ENCODE measurements around the gene FUT4. TPM values are rescaled to one million over a fixed set of nuclear protein-coding genes. Genes with fewer than 3 reads are reported as not detected.

FUT4 gene
- total RNA-seq, 1 experiment from 2014 or later: 0.23 TPM

DNA sequence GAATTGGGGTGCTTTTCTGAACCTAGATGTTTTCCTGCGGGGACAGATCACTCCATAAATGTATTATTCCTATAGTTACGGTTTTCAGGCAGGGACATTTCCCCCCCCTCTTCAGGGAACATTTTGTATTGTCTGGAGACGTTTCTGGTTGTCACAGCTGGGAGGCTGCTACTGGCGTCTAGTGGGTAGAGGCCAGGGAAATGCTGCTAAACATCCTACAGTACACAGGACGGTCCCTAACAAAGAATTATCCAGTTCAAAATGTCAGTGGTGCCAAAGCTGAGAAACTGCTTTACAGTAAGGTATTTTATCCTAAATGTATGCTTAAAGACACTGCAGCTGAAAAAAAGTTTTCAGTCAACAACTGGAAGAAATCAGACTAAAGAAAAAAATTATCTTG is 42.8 kb downstream of the FUT4 start:
- no peak for DNase-seq (ENCODE audit: unreplicated experiment)
- no peaks in the 10 kb centered on the region for H3K36me3 Mint-ChIP-seq (ENCODE audit: insufficient read depth, unreplicated experiment)
- no TSS peak for BruUV-seq (replicated peaks)
- peaks cover 20% of the 10 kb centered on the region for H3K4me1 Mint-ChIP-seq (ENCODE audit: insufficient read depth, unreplicated experiment)
- H3K27ac Mint-ChIP-seq (ENCODE audit: low read depth, unreplicated experiment): no peak overlapping the region
- TF ChIP-seq, protein P1, sequence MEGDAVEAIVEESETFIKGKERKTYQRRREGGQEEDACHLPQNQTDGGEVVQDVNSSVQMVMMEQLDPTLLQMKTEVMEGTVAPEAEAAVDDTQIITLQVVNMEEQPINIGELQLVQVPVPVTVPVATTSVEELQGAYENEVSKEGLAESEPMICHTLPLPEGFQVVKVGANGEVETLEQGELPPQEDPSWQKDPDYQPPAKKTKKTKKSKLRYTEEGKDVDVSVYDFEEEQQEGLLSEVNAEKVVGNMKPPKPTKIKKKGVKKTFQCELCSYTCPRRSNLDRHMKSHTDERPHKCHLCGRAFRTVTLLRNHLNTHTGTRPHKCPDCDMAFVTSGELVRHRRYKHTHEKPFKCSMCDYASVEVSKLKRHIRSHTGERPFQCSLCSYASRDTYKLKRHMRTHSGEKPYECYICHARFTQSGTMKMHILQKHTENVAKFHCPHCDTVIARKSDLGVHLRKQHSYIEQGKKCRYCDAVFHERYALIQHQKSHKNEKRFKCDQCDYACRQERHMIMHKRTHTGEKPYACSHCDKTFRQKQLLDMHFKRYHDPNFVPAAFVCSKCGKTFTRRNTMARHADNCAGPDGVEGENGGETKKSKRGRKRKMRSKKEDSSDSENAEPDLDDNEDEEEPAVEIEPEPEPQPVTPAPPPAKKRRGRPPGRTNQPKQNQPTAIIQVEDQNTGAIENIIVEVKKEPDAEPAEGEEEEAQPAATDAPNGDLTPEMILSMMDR (IDR thresholded peaks at IDR 0.05; ENCODE audit: unreplicated experiment): no peak
- ChIA-PET POLR2A (no interaction called here), CTCF (interaction anchor here (1.9 kb wide), 1 partner anchor 23 kb away, joined by 5 read pairs; no protein-coding TSS in a partner anchor)
- no peak overlapping the region for H3K4me3 Mint-ChIP-seq (ENCODE audit: unreplicated experiment)
- intact Hi-C loops (cut with micrococcal nuclease): no loop called here
- no peaks in the 10 kb centered on the region for H3K9me3 Mint-ChIP-seq (ENCODE audit: unreplicated experiment)
- H3K27me3 Mint-ChIP-seq (ENCODE audit: insufficient read depth, unreplicated experiment): peaks cover 43% of the 10 kb centered on the region

DNA sequence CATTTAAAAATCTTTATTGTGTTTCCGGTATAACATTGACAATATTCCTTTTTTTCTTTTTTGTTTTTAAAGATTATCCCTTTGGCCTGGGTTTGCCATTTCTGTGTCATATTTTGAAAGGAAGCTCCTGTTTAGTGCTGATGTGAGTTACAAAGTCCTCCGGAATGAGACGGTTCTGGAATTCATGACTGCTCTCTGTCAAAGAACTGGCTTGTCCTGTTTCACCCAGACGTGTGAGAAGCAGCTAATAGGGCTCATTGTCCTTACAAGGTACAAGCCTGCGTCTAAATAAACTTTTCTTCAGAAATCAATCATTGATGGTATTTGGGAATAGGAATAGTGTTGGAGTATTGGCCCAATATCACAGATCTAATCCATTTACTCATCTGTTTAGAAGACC is 43.3 kb downstream of the FUT4 start:
- ChIA-PET CTCF (interaction anchor here (1.1 to 1.9 kb wide), 3 partner anchors 22 to 67 kb away, joined by 3 to 5 read pairs (median 5); no protein-coding TSS in a partner anchor), POLR2A (no interaction called here)
- no peaks in the 10 kb centered on the region for H3K9me3 Mint-ChIP-seq (ENCODE audit: unreplicated experiment)
- no peaks in the 10 kb centered on the region for H3K36me3 Mint-ChIP-seq (ENCODE audit: insufficient read depth, unreplicated experiment)
- intact Hi-C loops (cut with micrococcal nuclease): no loop called here
- TF ChIP-seq, protein P1 (IDR thresholded peaks at IDR 0.05; ENCODE audit: unreplicated experiment): no peak
- peaks cover 16% of the 10 kb centered on the region for H3K4me1 Mint-ChIP-seq (ENCODE audit: insufficient read depth, unreplicated experiment)
- DNase-seq (ENCODE audit: unreplicated experiment): no peak
- peaks cover 43% of the 10 kb centered on the region for H3K27me3 Mint-ChIP-seq (ENCODE audit: insufficient read depth, unreplicated experiment)
- no peak overlapping the region for H3K4me3 Mint-ChIP-seq (ENCODE audit: unreplicated experiment)
- no peak overlapping the region for H3K27ac Mint-ChIP-seq (ENCODE audit: low read depth, unreplicated experiment)
- no TSS peak for BruUV-seq (replicated peaks)

DNA sequence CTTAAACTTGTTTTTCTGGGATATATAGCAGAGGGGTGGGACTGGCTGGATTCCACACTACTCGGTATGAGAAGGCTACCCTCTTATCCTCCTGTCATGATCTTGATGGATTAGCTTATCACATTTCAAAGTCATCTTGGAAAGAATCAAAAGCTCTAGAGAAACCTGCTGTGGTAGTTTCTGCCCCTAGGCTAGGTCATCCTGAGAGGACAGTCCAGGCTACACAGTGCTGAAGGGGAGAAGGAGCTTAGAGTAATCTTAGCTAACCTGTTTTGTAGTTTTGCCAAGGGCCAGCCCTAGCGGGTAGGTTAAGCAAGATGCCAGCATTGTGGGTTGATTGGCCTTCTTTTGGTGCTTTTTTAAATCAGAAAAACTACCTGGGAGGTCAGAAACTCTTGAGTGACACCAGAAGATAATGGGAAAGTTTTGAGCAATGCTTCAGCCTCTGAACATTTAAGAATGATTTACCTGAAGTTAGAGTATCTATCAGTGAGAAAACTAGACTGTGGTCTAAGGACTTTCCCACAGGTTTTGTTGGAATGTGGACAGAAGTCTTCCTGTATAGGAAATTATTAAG is 44.7 kb downstream of the FUT4 start:
- intact Hi-C loops (cut with micrococcal nuclease): no loop called here
- TF ChIP-seq, protein P1 (IDR thresholded peaks at IDR 0.05; ENCODE audit: unreplicated experiment): no peak
- DNase-seq (ENCODE audit: unreplicated experiment): peak; percentile 6
- no peaks in the 10 kb centered on the region for H3K9me3 Mint-ChIP-seq (ENCODE audit: unreplicated experiment)
- no peak overlapping the region for H3K27ac Mint-ChIP-seq (ENCODE audit: low read depth, unreplicated experiment)
- no peaks in the 10 kb centered on the region for H3K36me3 Mint-ChIP-seq (ENCODE audit: insufficient read depth, unreplicated experiment)
- no peak overlapping the region for H3K4me3 Mint-ChIP-seq (ENCODE audit: unreplicated experiment)
- BruUV-seq (replicated peaks): no TSS peak
- peaks cover 43% of the 10 kb centered on the region for H3K27me3 Mint-ChIP-seq (ENCODE audit: insufficient read depth, unreplicated experiment)
- H3K4me1 Mint-ChIP-seq (ENCODE audit: insufficient read depth, unreplicated experiment): peaks cover 8% of the 10 kb centered on the region
- POLR2A ChIA-PET: no interaction called here
- CTCF ChIA-PET: interaction anchor here (0.6 to 1.9 kb wide), 4 partner anchors 23 to 336 kb away, joined by 3 to 5 read pairs (median 4); no protein-coding TSS in a partner anchor

DNA sequence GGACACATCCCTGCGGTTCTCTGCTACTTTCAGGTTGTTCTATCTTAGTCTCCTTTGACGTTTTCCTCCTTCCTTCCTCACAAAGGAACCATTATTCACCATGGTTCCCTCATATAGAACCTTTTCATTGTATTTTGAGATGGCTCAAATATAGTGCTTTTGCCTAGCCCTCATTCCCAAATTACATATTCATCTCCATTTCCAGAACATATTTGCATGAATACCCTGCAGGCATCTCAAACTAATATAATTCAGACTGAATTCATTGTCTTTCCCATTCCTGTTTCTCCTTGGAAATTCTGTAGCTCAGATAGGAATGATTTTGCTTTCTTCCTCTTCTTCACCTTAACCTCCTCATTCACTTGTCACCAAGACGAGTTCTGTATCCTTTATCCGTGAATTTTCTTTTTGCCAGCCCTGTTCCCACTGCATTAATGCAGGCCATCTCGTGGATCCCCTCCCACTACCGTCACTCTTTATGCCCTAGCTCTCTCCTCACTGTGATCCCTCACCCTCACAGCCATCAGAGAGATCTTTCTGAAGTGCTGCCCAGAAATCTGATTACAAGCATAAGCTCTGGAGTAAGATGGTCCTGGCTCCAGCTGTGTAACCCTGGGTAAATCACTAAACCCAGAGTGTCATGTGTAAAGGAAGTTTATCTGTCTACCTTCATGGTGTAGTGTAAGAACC is 46.8 kb downstream of the FUT4 start:
- Mint-ChIP-seq H3K27ac (ENCODE audit: low read depth, unreplicated experiment) (no peak overlapping the region), H3K4me1 (ENCODE audit: insufficient read depth, unreplicated experiment) (no peaks in the 10 kb centered on the region)
- intact Hi-C loops (cut with micrococcal nuclease): no loop called here

More for the DNA sequence above, 46.8 kb downstream of the FUT4 start:
- CTCF ChIA-PET: interaction anchor here (0.6 kb wide), 1 partner anchor 11 kb away, joined by 3 read pairs; no protein-coding TSS in a partner anchor
- BruUV-seq (replicated peaks): no TSS peak
- TF ChIP-seq, protein P1 (IDR thresholded peaks at IDR 0.05; ENCODE audit: unreplicated experiment): no peak
- Mint-ChIP-seq H3K4me3 (ENCODE audit: unreplicated experiment) (no peak overlapping the region), H3K27me3 (ENCODE audit: insufficient read depth, unreplicated experiment) (peaks cover 43% of the 10 kb centered on the region), H3K36me3 (ENCODE audit: insufficient read depth, unreplicated experiment) (no peaks in the 10 kb centered on the region), H3K9me3 (ENCODE audit: unreplicated experiment) (no peaks in the 10 kb centered on the region)
- no peak for DNase-seq (ENCODE audit: unreplicated experiment)
- POLR2A ChIA-PET: no interaction called here

Measured in MCF 10A (cell line).